Right lung (tissue), 5 donors: ENCODE measurements around the gene CAMK2B. TPM values are rescaled to one million over a fixed set of nuclear protein-coding genes. Genes with fewer than 3 reads are reported as not detected.
A peak's percentile ranks its signal among the peaks of the same experiment; 100 is the strongest.

Source experiments
- DNase-seq, 2 donors: peaks; one replicate each; pipeline ENCODE4 v3.0.0-alpha.2; 2013
- polyA plus RNA-seq, 5 donors: library from polyadenylated mRNA; unstranded; fragments of 120-200 nt; gene quantifications; one replicate each; pipeline versions ENCODE4 v1.2.1 to v1.2.3, GENCODE V29; 2013; ENCODE audit warnings: inconsistent platforms in 1 of 5, low replicate concordance in 1 of 5; ENCODE audit not compliant: insufficient read length in 5 of 5, insufficient read depth in 1 of 5

Gene CAMK2B
- polyA plus RNA-seq, 5 donors: 0.73 to 0.96 (median 0.85) TPM

GRCh38 chr7:44275957-44276570 is 49.3 kb downstream of the CAMK2B start:
- peak; percentile 64 for DNase-seq

GRCh38 chr7:44275146-44275545 is 50.2 kb downstream of the CAMK2B start:
- no peak for DNase-seq

GRCh38 chr7:44274623-44274975 is 50.8 kb downstream of the CAMK2B start:
- no peak for DNase-seq

- DNase-seq: no peak
Observed at GRCh38 chr7:44273681-44274622, 51.4 kb downstream of the CAMK2B start.

GRCh38 chr7:44272981-44273380 is 52.4 kb downstream of the CAMK2B start:
- DNase-seq: no peak

GRCh38 chr7:44272456-44272855 is 52.9 kb downstream of the CAMK2B start:
- DNase-seq: no peak

GRCh38 chr7:44269943-44270493 is 55.4 kb downstream of the CAMK2B start:
- DNase-seq: no peak

- no peak for DNase-seq
Observed at GRCh38 chr7:44269417-44269816, 56.0 kb downstream of the CAMK2B start.

GRCh38 chr7:44268671-44269070 is 56.7 kb downstream of the CAMK2B start:
- no peak for DNase-seq

- no peak for DNase-seq
Observed at GRCh38 chr7:44267719-44268421, 57.5 kb downstream of the CAMK2B start.

- no peak for DNase-seq
Observed at GRCh38 chr7:44267178-44267577, 58.2 kb downstream of the CAMK2B start.

- DNase-seq: no peak
Observed at GRCh38 chr7:44266526-44266925, 58.9 kb downstream of the CAMK2B start.

GRCh38 chr7:44265728-44266127 is 59.7 kb downstream of the CAMK2B start:
- DNase-seq: no peak

GRCh38 chr7:44264221-44264931 is 61.0 kb downstream of the CAMK2B start:
- DNase-seq: no peak

- no peak for DNase-seq
Observed at GRCh38 chr7:44263326-44264082, 61.9 kb downstream of the CAMK2B start.

- no peak for DNase-seq
Observed at GRCh38 chr7:44262031-44262430, 63.4 kb downstream of the CAMK2B start.

- no peak for DNase-seq
Observed at GRCh38 chr7:44261240-44261639, 64.2 kb downstream of the CAMK2B start.

GRCh38 chr7:44259547-44260457 is 65.6 kb downstream of the CAMK2B start:
- DNase-seq: peak; percentile 41 to 46

- DNase-seq: no peak
Observed at GRCh38 chr7:44258865-44259546, 66.4 kb downstream of the CAMK2B start.
